GM13977 (cell line): ENCODE measurements around the gene ARHGAP33.

Experiments
- DNase-seq: peaks from one replicate; pipeline ENCODE4 v3.0.0; 2012; ENCODE audit warnings: low spot score
- CTCF ChIP-seq: IDR thresholded peaks from 2 replicates; pipeline ENCODE4 v1.5.1; 2012; ENCODE audit warnings: mild to moderate bottlenecking, control low read depth; ENCODE audit not compliant: insufficient read depth; ENCODE audit errors: extremely low read depth, missing control alignments
- in situ Hi-C: fragments of 300-500 bp; cut with MboI; formaldehyde crosslinking; loops from one replicate; pipeline ENCODE4 v1.12.0; 2022; ENCODE audit warnings: low sequenced_read_pairs, low pct_unique_long_range_greater_than_20kb, mixed read lengths, inconsistent platforms; ENCODE audit not compliant: unreplicated experiment

Gene ARHGAP33

GRCh38 chr19:35780717-35781116 lies 5.4 kb downstream of the ARHGAP33 start:
- DNase-seq = no peak
- in situ Hi-C loops = no loop called here
- no peak for TF ChIP-seq CTCF

- DNase-seq = no peak
- in situ Hi-C loops = no loop called here
- no peak for TF ChIP-seq CTCF
Measured at GRCh38 chr19:35781650-35782049, 6.3 kb downstream of the ARHGAP33 start.

GRCh38 chr19:35782589-35782988 lies 7.2 kb downstream of the ARHGAP33 start:
- in situ Hi-C loops = no loop called here
- no peak for DNase-seq
- no peak for TF ChIP-seq CTCF

GRCh38 chr19:35783469-35784434 lies 8.4 kb downstream of the ARHGAP33 start:
- DNase-seq = no peak
- TF ChIP-seq CTCF = no peak
- in situ Hi-C loops = no loop called here

GRCh38 chr19:35784503-35785338 lies 9.4 kb downstream of the ARHGAP33 start:
- DNase-seq = no peak
- TF ChIP-seq CTCF = no peak
- in situ Hi-C loops = no loop called here

GRCh38 chr19:35785339-35785627 lies 9.9 kb downstream of the ARHGAP33 start:
- no peak for DNase-seq
- TF ChIP-seq CTCF = no peak
- in situ Hi-C loops = no loop called here
